ENCODE results near the gene PIK3C3.

GRCh38 chr18:42018831-42019230, 63.8 kb downstream of the PIK3C3 start:
- TF ChIP-seq CTCF (conservative IDR thresholded peaks at IDR 0.05) (no peak), ZFX (IDR thresholded peaks at IDR 0.05) (no peak)
